H1 (cell line): Measurements from ENCODE around the gene ZNF135. TPM values are rescaled to one million over a fixed set of nuclear protein-coding genes. Genes with fewer than 3 reads are reported as not detected.

Source experiments
- CTCF ChIA-PET: fragments of 300-600 bp; sonication (Branson Sonifier 250); formaldehyde crosslinking; loops from one replicate; lab custom pipeline; 2021; ENCODE audit not compliant: partially characterized antibody; lab: Charles Lee
- POLR2A ChIA-PET: fragments of 300-600 bp; sonication (Branson Sonifier 250); formaldehyde crosslinking; loops from one replicate; lab custom pipeline; 2021; ENCODE audit warnings: inconsistent platforms; ENCODE audit not compliant: partially characterized antibody; lab: Charles Lee
- DNase-seq, 2 experiments: peaks; one replicate each; pipeline versions ENCODE4 v3.0.0 to v3.0.0-alpha.2; 2010 to 2022; ENCODE audit warnings: low spot score in 2 of 2, low read depth in 1 of 2, mixed read lengths in 1 of 2
- FAIRE-seq: peaks from 2 replicates; lab custom pipeline; 2011; peaks lifted over from hg19 to GRCh38; lab: Jason Lieb, UNC
- H2AFZ ChIP-seq: 2 replicates; pipeline ENCODE4 v1.8.1; 2012; ENCODE audit warnings: low read length, inconsistent platforms
- H2AK5ac ChIP-seq: 2 replicates; pipeline ENCODE4 v1.6.1; 2013; ENCODE audit warnings: low read depth, low read length
- H2BK120ac ChIP-seq: replicated peaks from 2 replicates; pipeline ENCODE3; 2013; ENCODE audit warnings: low read depth, low read length, inconsistent platforms
- H2BK12ac ChIP-seq: 2 replicates; pipeline ENCODE4 v1.6.1; 2013; ENCODE audit warnings: low read depth, low read length
- H2BK15ac ChIP-seq: 2 replicates; pipeline ENCODE4 v1.6.1; 2013; ENCODE audit warnings: low read length
- H2BK20ac ChIP-seq: 2 replicates; pipeline ENCODE4 v1.6.1; 2013; ENCODE audit warnings: low read length
- H2BK5ac ChIP-seq: 2 replicates; pipeline ENCODE4 v1.6.1; 2013; ENCODE audit warnings: low read depth, low read length
- H3K14ac ChIP-seq: 2 replicates; pipeline ENCODE4 v1.6.1; 2013; ENCODE audit warnings: inconsistent platforms; ENCODE audit not compliant: insufficient read length
- H3K18ac ChIP-seq: 2 replicates; pipeline ENCODE4 v1.6.1; 2013; ENCODE audit warnings: low read length; ENCODE audit errors: extremely low read depth
- H3K23ac ChIP-seq: 2 replicates; pipeline ENCODE4 v1.6.1; 2013; ENCODE audit warnings: inconsistent platforms; ENCODE audit not compliant: insufficient read length
- H3K23me2 ChIP-seq: 2 replicates; pipeline ENCODE4 v1.6.1; 2013; ENCODE audit warnings: low read depth, low read length
- H3K27ac ChIP-seq: 2 replicates; pipeline ENCODE4 v1.6.1; 2011; ENCODE audit warnings: low read depth, low read length, inconsistent platforms
- H3K27me3 ChIP-seq, 4 experiments: replicated peaks in 1 of 4; 1 replicate in 1 of 4; 2 replicates in 3 of 4; pipeline versions ENCODE4 v1.6.1 to v1.8.1; 2011 to 2013; ENCODE audit warnings: low read length in 3 of 4, mild to moderate bottlenecking in 3 of 4, inconsistent platforms in 2 of 4, mixed read lengths in 2 of 4, moderate library complexity in 1 of 4; ENCODE audit not compliant: control insufficient read depth in 3 of 4, insufficient read depth in 3 of 4; ENCODE audit errors: extremely low read depth in 1 of 4
- H3K36me3 ChIP-seq, 4 experiments: 2 replicates each; pipeline versions ENCODE4 v1.6.1 to v1.8.1; 2011 to 2013; ENCODE audit warnings: mild to moderate bottlenecking in 4 of 4, low read length in 3 of 4, moderate library complexity in 2 of 4, control low read depth in 1 of 4, inconsistent platforms in 1 of 4; ENCODE audit not compliant: insufficient read depth in 4 of 4, control insufficient read depth in 2 of 4
- H3K4ac ChIP-seq: replicated peaks from 2 replicates; pipeline ENCODE3; 2013; ENCODE audit warnings: low read length, low read depth, mixed read lengths, inconsistent platforms; ENCODE audit not compliant: insufficient read length
- H3K4me1 ChIP-seq, 4 experiments: replicated peaks in 1 of 4; 1 replicate in 1 of 4; 2 replicates in 3 of 4; pipeline versions ENCODE4 v1.6.1 to v1.8.1; 2011 to 2013; ENCODE audit warnings: low read length in 3 of 4, inconsistent platforms in 2 of 4, mixed read lengths in 1 of 4; ENCODE audit not compliant: insufficient read depth in 4 of 4, control insufficient read depth in 3 of 4
- H3K4me2 ChIP-seq, 2 experiments: 2 replicates each; pipeline versions ENCODE4 v1.6.1 to v1.8.1; 2011 to 2013; ENCODE audit warnings: low read depth in 2 of 2, low read length in 2 of 2, control low read depth in 1 of 2, inconsistent platforms in 1 of 2, mild to moderate bottlenecking in 1 of 2; ENCODE audit not compliant: insufficient read depth in 1 of 2
- H3K4me3 ChIP-seq, 4 experiments: fragments of 200-600, 300-600 bp in 1 of 4; sonication (generic), shearing (Covaris generic), sonication (Bioruptor Twin) in 1 of 4; 2 replicates each; pipeline versions ENCODE4 v1.5.1 to v1.8.1; 2011 to 2016; ENCODE audit warnings: low read length in 4 of 4, low read depth in 3 of 4, control low read depth in 2 of 4, inconsistent platforms in 2 of 4, mild to moderate bottlenecking in 2 of 4, mixed read lengths in 1 of 4, moderate library complexity in 1 of 4; ENCODE audit not compliant: insufficient read depth in 2 of 4; ENCODE audit errors: extremely low read depth in 1 of 4
- H3K56ac ChIP-seq: replicated peaks from 2 replicates; pipeline ENCODE3; 2013; ENCODE audit warnings: low read depth, mild to moderate bottlenecking, mixed read lengths, low read length, inconsistent platforms; ENCODE audit not compliant: insufficient read length
- H3K79me1 ChIP-seq: 2 replicates; pipeline ENCODE4 v1.6.1; 2013; ENCODE audit warnings: low read depth, low read length, control low read depth
- H3K79me2 ChIP-seq, 2 experiments: 2 replicates each; pipeline versions ENCODE4 v1.6.1 to v1.8.1; 2012 to 2013; ENCODE audit warnings: low read length in 2 of 2, mild to moderate bottlenecking in 2 of 2, inconsistent platforms in 1 of 2; ENCODE audit not compliant: insufficient read depth in 2 of 2, control insufficient read depth in 1 of 2
- H3K9ac ChIP-seq, 4 experiments: replicated peaks in 1 of 4; 1 replicate in 1 of 4; 2 replicates in 3 of 4; pipeline versions ENCODE4 v1.6.1 to v1.8.1; 2011 to 2013; ENCODE audit warnings: low read depth in 3 of 4, low read length in 3 of 4, control low read depth in 2 of 4, mild to moderate bottlenecking in 2 of 4, moderate library complexity in 2 of 4, inconsistent platforms in 1 of 4; ENCODE audit errors: extremely low read depth in 1 of 4
- H3K9me3 ChIP-seq, 2 experiments: 2 replicates each; pipeline versions ENCODE4 v1.6.1 to v1.8.1; 2012 to 2013; ENCODE audit warnings: mild to moderate bottlenecking in 2 of 2, moderate library complexity in 2 of 2, control low read depth in 1 of 2, inconsistent platforms in 1 of 2, low read depth in 1 of 2, low read length in 1 of 2, mixed read lengths in 1 of 2; ENCODE audit not compliant: insufficient read depth in 2 of 2
- H4K20me1 ChIP-seq, 2 experiments: replicated peaks in 1 of 2; 2 replicates each; pipeline versions ENCODE3 to v1.8.1; 2011 to 2013; ENCODE audit warnings: inconsistent platforms in 2 of 2, low read length in 2 of 2, mild to moderate bottlenecking in 1 of 2; ENCODE audit not compliant: insufficient read depth in 2 of 2, control insufficient read depth in 1 of 2
- H4K5ac ChIP-seq: 2 replicates; pipeline ENCODE4 v1.6.1; 2013; ENCODE audit warnings: low read length, low read depth, mixed read lengths, inconsistent platforms; ENCODE audit not compliant: insufficient read length
- H4K8ac ChIP-seq: 2 replicates; pipeline ENCODE4 v1.8.0; 2013; ENCODE audit warnings: mild to moderate bottlenecking, moderate library complexity, low read length, inconsistent platforms; ENCODE audit not compliant: insufficient read depth; ENCODE audit errors: extremely low read depth
- H4K91ac ChIP-seq: replicated peaks from 2 replicates; pipeline ENCODE3; 2013; ENCODE audit warnings: low read length, mixed read lengths, inconsistent platforms; ENCODE audit not compliant: insufficient read length
- ASH2L ChIP-seq: fragments of 200-600, 300-600 bp; sonication (generic); IDR thresholded peaks from one replicate; pipeline ENCODE4 v1.7.1; 2017; ENCODE audit warnings: low read length
- BRCA1 ChIP-seq: IDR thresholded peaks from 2 replicates; pipeline ENCODE4 v1.6.1; 2012; ENCODE audit warnings: low read depth, low read length, improper control_type of control experiment
- CBX8 ChIP-seq: fragments of 300-800, 300-1000 bp; sonication (generic); IDR thresholded peaks from 2 replicates; pipeline ENCODE4 v1.7.1; 2016; ENCODE audit warnings: low read depth, low read length, borderline replicate concordance
- CEBPB ChIP-seq: IDR thresholded peaks from 2 replicates; pipeline ENCODE4 v1.6.1; 2012; ENCODE audit warnings: low read depth, low read length
- HDAC2 ChIP-seq, 2 experiments: fragments of 300-600 bp in 1 of 2; sonication (generic) in 1 of 2; IDR thresholded peaks; 2 replicates each; pipeline ENCODE4 v1.6.1; 2011 to 2012; ENCODE audit warnings: low read depth in 2 of 2, low read length in 2 of 2, mild to moderate bottlenecking in 2 of 2, moderate library complexity in 2 of 2, borderline replicate concordance in 1 of 2, inconsistent platforms in 1 of 2
- JUND ChIP-seq: IDR thresholded peaks from 2 replicates; pipeline ENCODE4 v1.6.1; 2011; ENCODE audit warnings: mild to moderate bottlenecking, improper control_type of control experiment, low read length
- PHF8 ChIP-seq: fragments of 200-600 bp; sonication (generic); conservative IDR thresholded peaks from 2 replicates; pipeline ENCODE4 v1.7.1; 2012; ENCODE audit warnings: low read depth, mild to moderate bottlenecking, inconsistent platforms, low read length, moderate library complexity
- POU5F1 ChIP-seq: IDR thresholded peaks from 2 replicates; pipeline ENCODE4 v1.6.1; 2011; ENCODE audit warnings: low read depth, mild to moderate bottlenecking, low read length, moderate library complexity
- RBBP5 ChIP-seq: IDR thresholded peaks from 2 replicates; pipeline ENCODE4 v1.7.1; 2012; ENCODE audit warnings: low read depth, mild to moderate bottlenecking, inconsistent platforms, low read length, moderate library complexity, borderline replicate concordance
- TBP ChIP-seq: IDR thresholded peaks from 2 replicates; pipeline ENCODE4 v1.6.1; 2011; ENCODE audit warnings: low read depth, low read length, improper control_type of control experiment
- WGBS, 2 experiments: shearing (Covaris generic) in 1 of 2; methylation state at CpG; one replicate each; pipeline versions ENCODE4 v1.1.6 to v1.1.7; 2013 to 2015; ENCODE audit warnings: low lambda C conversion rate in 2 of 2, mixed read lengths in 2 of 2, inconsistent platforms in 1 of 2, low coverage in 1 of 2, missing lambda C conversion rate in 1 of 2; ENCODE audit not compliant: insufficient replicate concordance in 2 of 2, insufficient coverage in 1 of 2, insufficient read length in 1 of 2; ENCODE audit errors: extremely low coverage in 1 of 2, missing lambda C conversion rate in 1 of 2; 5-methylcytosine and 5-hydroxymethylcytosine counted together
- polyA plus RNA-seq, 7 experiments: library from polyadenylated mRNA; depleted of rRNA in 3 of 7; stranded (reverse) in 5 of 7; unstranded in 2 of 7; fragments of >200 nt in 5 of 7; fragments of 200-250 nt in 2 of 7; gene quantifications; 1 replicate in 5 of 7; 2 replicates in 1 of 7; 4 replicates in 1 of 7; pipeline versions ENCODE4 v1.2.1 to v1.2.3, GENCODE V29; 2011 to 2013; ENCODE audit warnings: missing spikeins in 2 of 7, mixed read lengths in 2 of 7
- total RNA-seq: library from RNA; stranded (reverse); fragmentation: NEBNext Ultra II Directional; extraction: Animal tissue kit (Norgen Biotek cat#: 25700); gene quantifications from 2 replicates; pipeline ENCODE4 v1.2.1, GENCODE V29; 2021
- TF ChIP-seq, protein P1 (sequence below): IDR thresholded peaks from 2 replicates; pipeline ENCODE4 v1.6.1; 2011; ENCODE audit warnings: low read length, improper control_type of control experiment
- TF ChIP-seq, protein P2 (sequence below): IDR thresholded peaks from 2 replicates; pipeline ENCODE4 v1.6.1; 2012; ENCODE audit warnings: inconsistent platforms

The ZNF135 gene
- total and polyA plus RNA-seq, 2 of the 8 experiments (the other 6 are each of a cell fraction or from before 2014, with no cell fraction given): 5.2 to 7.9 TPM

- CTCF ChIA-PET: interaction anchor here (1.0 to 2.6 kb wide), 5 partner anchors 9 to 136 kb away, joined by 3 to 8 read pairs (median 4); no protein-coding TSS in a partner anchor
- no peak overlapping the region for H3K4me2 ChIP-seq
- H2BK15ac ChIP-seq: no peak overlapping the region
- H3K9me3 ChIP-seq: peaks cover 13 to 30% of the 10 kb centered on the region in 2 experiments; a peak in 3 of 4 replicates
- H2AFZ ChIP-seq: no peak overlapping the region
- H4K5ac ChIP-seq: no peak overlapping the region
- no peak overlapping the region for H3K27ac ChIP-seq
- no peaks in the 10 kb centered on the region for H3K79me1 ChIP-seq
- H3K23me2 ChIP-seq: no peaks in the 10 kb centered on the region
- no peak overlapping the region for H2BK120ac ChIP-seq
- H3K36me3 ChIP-seq: no peaks in the 10 kb centered on the region
- no peaks in the 10 kb centered on the region for H4K20me1 ChIP-seq
- H3K56ac ChIP-seq: no peak overlapping the region
- H3K9ac ChIP-seq: no peak overlapping the region
- no peak overlapping the region for H3K23ac ChIP-seq
- DNase-seq (no peak), FAIRE-seq (no peak)
- no peaks in the 10 kb centered on the region for H3K4me1 ChIP-seq
- no peak overlapping the region for H3K18ac ChIP-seq
- no peak overlapping the region for H3K14ac ChIP-seq
- H2BK20ac ChIP-seq: no peak overlapping the region
- no peak overlapping the region for H2AK5ac ChIP-seq
- H3K4ac ChIP-seq: no peak overlapping the region
- no peak overlapping the region for H4K8ac ChIP-seq
- POLR2A ChIA-PET: interaction anchor here (1.0 to 3.4 kb wide), 3 partner anchors 17 to 39 kb away, joined by 5 to 18 read pairs (median 5); partner anchors contain the start of genes ZNF135 and ZNF606
- H2BK12ac ChIP-seq: no peak overlapping the region
- no peak overlapping the region for H4K91ac ChIP-seq
- WGBS, 2 experiments: 78% methylated on average over 7 of the region's 7 CpGs; no CpG with 5 or more reads in 1 of the 2 experiments
- H2BK5ac ChIP-seq: no peak overlapping the region
- H3K27me3 ChIP-seq: no peaks in the 10 kb centered on the region; a peak in 3 of 7 replicates
- H3K79me2 ChIP-seq: no peaks in the 10 kb centered on the region
- no peak overlapping the region for H3K4me3 ChIP-seq
- TF ChIP-seq ASH2L (no peak), JUND (no peak), PHF8 (no peak), TBP (no peak), POU5F1 (no peak), RBBP5 (no peak), BRCA1 (no peak), CEBPB (no peak), CBX8 (no peak), HDAC2 (IDR thresholded peaks at IDR 0.05; ENCODE audit: borderline replicate concordance in 1 of 2, low read depth in 2 of 2, low read length in 2 of 2) (no peak)
- TF ChIP-seq, protein P1, sequence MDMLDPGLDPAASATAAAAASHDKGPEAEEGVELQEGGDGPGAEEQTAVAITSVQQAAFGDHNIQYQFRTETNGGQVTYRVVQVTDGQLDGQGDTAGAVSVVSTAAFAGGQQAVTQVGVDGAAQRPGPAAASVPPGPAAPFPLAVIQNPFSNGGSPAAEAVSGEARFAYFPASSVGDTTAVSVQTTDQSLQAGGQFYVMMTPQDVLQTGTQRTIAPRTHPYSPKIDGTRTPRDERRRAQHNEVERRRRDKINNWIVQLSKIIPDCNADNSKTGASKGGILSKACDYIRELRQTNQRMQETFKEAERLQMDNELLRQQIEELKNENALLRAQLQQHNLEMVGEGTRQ: no peak
- TF ChIP-seq, protein P2, sequence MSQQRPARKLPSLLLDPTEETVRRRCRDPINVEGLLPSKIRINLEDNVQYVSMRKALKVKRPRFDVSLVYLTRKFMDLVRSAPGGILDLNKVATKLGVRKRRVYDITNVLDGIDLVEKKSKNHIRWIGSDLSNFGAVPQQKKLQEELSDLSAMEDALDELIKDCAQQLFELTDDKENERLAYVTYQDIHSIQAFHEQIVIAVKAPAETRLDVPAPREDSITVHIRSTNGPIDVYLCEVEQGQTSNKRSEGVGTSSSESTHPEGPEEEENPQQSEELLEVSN: no peak
Observed at GRCh38 chr19:58020129-58020528, 39.0 kb upstream of the ZNF135 start.
